GM10248 (cell line): ENCODE results near the gene MMP17.

ENCODE experiments used
- CTCF ChIA-PET: fragments of 300-600 bp; sonication (Branson Sonifier 250); formaldehyde crosslinking; extraction: SDS; loops from one replicate; lab custom pipeline; 2021; ENCODE audit warnings: antibody characterized with exemption; lab: Yijun Ruan, JAX
- POLR2A ChIA-PET: fragments of 350-650 bp; sonication (Branson Sonifier 250); formaldehyde crosslinking; extraction: SDS; loops from one replicate; lab custom pipeline; 2020; ENCODE audit warnings: antibody characterized with exemption; lab: Yijun Ruan, JAX
- DNase-seq: peaks from one replicate; pipeline ENCODE4 v3.0.0; 2012; ENCODE audit errors: extremely low spot score
- CTCF ChIP-seq: IDR thresholded peaks from 2 replicates; pipeline ENCODE4 v1.5.1; 2012; ENCODE audit warnings: mild to moderate bottlenecking, low read depth; ENCODE audit errors: extremely low read depth, missing control alignments, control extremely low read depth

Gene MMP17

GRCh38 chr12:131855521-131856142 lies 27.4 kb downstream of the MMP17 start:
- no peak for TF ChIP-seq CTCF
- CTCF ChIA-PET, result no interaction called here
- POLR2A ChIA-PET, result no interaction called here
- no peak for DNase-seq

GRCh38 chr12:131856366-131857097 lies 28.3 kb downstream of the MMP17 start:
- ChIA-PET POLR2A (no interaction called here), CTCF (no interaction called here)
- no peak for DNase-seq
- no peak for TF ChIP-seq CTCF

- no peak for TF ChIP-seq CTCF
- no peak for DNase-seq
- CTCF ChIA-PET, result no interaction called here
- POLR2A ChIA-PET, result no interaction called here
Observed at GRCh38 chr12:131857908-131858850, 30.0 kb downstream of the MMP17 start.

- TF ChIP-seq CTCF, result no peak
- CTCF ChIA-PET, result interaction anchor here (1.2 kb wide), 1 partner anchor 25 kb away, joined by 3 read pairs; no protein-coding TSS in a partner anchor
- POLR2A ChIA-PET, result no interaction called here
- no peak for DNase-seq
Observed at GRCh38 chr12:131860472-131861260, 32.5 kb downstream of the MMP17 start.

GRCh38 chr12:131861261-131862083 lies 33.3 kb downstream of the MMP17 start:
- no peak for DNase-seq
- no peak for TF ChIP-seq CTCF
- ChIA-PET CTCF (interaction anchor here (1.2 kb wide), 1 partner anchor 26 kb away, joined by 3 read pairs; no protein-coding TSS in a partner anchor), POLR2A (no interaction called here)
